Kidney (tissue), 14 donors: ENCODE measurements around the gene CAVIN2. TPM values are rescaled to one million over a fixed set of nuclear protein-coding genes. Genes with fewer than 3 reads are reported as not detected.

Source experiments
- DNase-seq, 5 donors: peaks; one replicate each; pipeline ENCODE4 v3.0.0-alpha.2; 2013 to 2020
- FAIRE-seq: peaks from 2 replicates; lab custom pipeline; 2012; peaks lifted over from hg19 to GRCh38; lab: Jason Lieb, UNC
- H3K27ac ChIP-seq, 2 donors: one replicate each; pipeline ENCODE4 v1.7.0; 2013; ENCODE audit warnings: low read depth in 2 of 2, low read length in 2 of 2, inconsistent platforms in 1 of 2
- H3K27me3 ChIP-seq: one replicate; pipeline ENCODE4 v1.7.1; 2013; ENCODE audit warnings: low read length, inconsistent platforms; ENCODE audit not compliant: control insufficient read depth, insufficient read depth
- H3K36me3 ChIP-seq, 3 donors: one replicate each; pipeline versions ENCODE4 v1.7.0 to v1.7.1; 2013; ENCODE audit warnings: low read length in 3 of 3, control low read depth in 1 of 3, inconsistent platforms in 1 of 3; ENCODE audit not compliant: insufficient read depth in 3 of 3, control insufficient read depth in 2 of 3
- H3K4me1 ChIP-seq, 3 donors: one replicate each; pipeline versions ENCODE4 v1.7.0 to v1.7.1; 2013; ENCODE audit warnings: low read length in 3 of 3, inconsistent platforms in 1 of 3, low read depth in 1 of 3; ENCODE audit not compliant: control insufficient read depth in 2 of 3, insufficient read depth in 2 of 3
- H3K4me3 ChIP-seq, 3 donors: one replicate each; pipeline versions ENCODE4 v1.7.0 to v1.8.1; 2013; ENCODE audit warnings: low read length in 3 of 3, control low read depth in 1 of 3, inconsistent platforms in 1 of 3
- H3K9ac ChIP-seq, 3 donors: one replicate each; pipeline versions ENCODE4 v1.7.0 to v1.7.1; 2013; ENCODE audit warnings: low read length in 3 of 3, control low read depth in 1 of 3, inconsistent platforms in 1 of 3
- H3K9me3 ChIP-seq, 3 donors: one replicate each; pipeline versions ENCODE4 v1.7.0 to v1.7.1; 2013; ENCODE audit warnings: low read length in 3 of 3, control low read depth in 1 of 3, inconsistent platforms in 1 of 3; ENCODE audit not compliant: control insufficient read depth in 2 of 3, insufficient read depth in 1 of 3
- CTCF ChIP-seq: IDR thresholded peaks from 3 replicates; pipeline ENCODE4 v1.5.1; 2012; ENCODE audit warnings: mild to moderate bottlenecking, moderate library complexity, borderline replicate concordance; ENCODE audit not compliant: insufficient read depth; ENCODE audit errors: extremely low read depth
- intact Hi-C: fragments of 100-400 bp; cut with DNase I; formaldehyde crosslinking; loops from one replicate; pipeline ENCODE4 v1.11.1; 2022
- polyA plus RNA-seq: library from polyadenylated mRNA; stranded (reverse); fragments of 350-450 nt; fragmentation: Illumina TruSeq; extraction: RNeasy Lipid Tissue Mini Kit (QIAGEN cat#74804); gene quantifications from one replicate; pipeline ENCODE4 v1.2.3, GENCODE V29; 2014; ENCODE audit warnings: low read depth, low replicate concordance; ENCODE audit not compliant: insufficient read depth
- total RNA-seq: library from RNA; stranded (reverse); fragmentation: NEBNext Ultra II Directional; extraction: Animal tissue kit (Norgen Biotek cat#: 25700); gene quantifications from one replicate; pipeline ENCODE4 v1.2.1, GENCODE V29; 2021
- donor health status: control.
- donor health status: control.
- donor health status: control.
- donor health status: control.
- donor health status: control.
- donor health status: DM: yes; HTN: yes; CAD: no.
- donor health status: Normal renal cell carcinoma (clear cell type).

Gene CAVIN2
- total and polyA plus RNA-seq, 2 donors from 2014 or later: 17.9 to 55.0 TPM

DNA sequence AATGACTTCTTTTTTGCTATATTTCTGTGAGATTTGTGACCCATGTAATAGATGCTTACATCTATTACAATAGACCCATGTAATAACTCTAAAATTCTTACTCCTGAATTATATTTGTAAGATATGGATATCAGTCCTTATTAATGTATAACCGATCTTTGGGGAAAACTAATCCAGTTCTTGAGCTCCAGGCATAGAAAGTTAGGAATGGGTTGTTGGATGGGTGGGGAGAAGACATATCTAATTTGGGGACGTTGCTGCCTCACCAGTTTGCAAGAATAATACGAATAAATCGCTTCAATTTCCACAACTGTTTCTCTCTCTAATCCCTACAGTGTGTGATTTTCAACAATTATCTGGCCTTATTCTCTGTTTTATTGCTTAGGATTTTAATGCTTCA is 13.5 kb downstream of the CAVIN2 start:
- Histone ChIP-seq H3K27ac (no peak overlapping the region), H3K27me3 (no peaks in the 10 kb centered on the region), H3K36me3 (no peaks in the 10 kb centered on the region), H3K9me3 (no peaks in the 10 kb centered on the region), H3K4me3 (no peak overlapping the region), H3K9ac (no peak overlapping the region), H3K4me1 (no peaks in the 10 kb centered on the region)
- no peak for FAIRE-seq
- intact Hi-C loops: no loop called here
- TF ChIP-seq CTCF: no peak
- no peak for DNase-seq

GRCh38 chr2:191832668-191833067 is 14.2 kb downstream of the CAVIN2 start:
- FAIRE-seq: no peak
- Histone ChIP-seq H3K27me3 (no peaks in the 10 kb centered on the region), H3K4me1 (no peaks in the 10 kb centered on the region), H3K9ac (no peak overlapping the region), H3K9me3 (no peaks in the 10 kb centered on the region), H3K27ac (no peak overlapping the region), H3K36me3 (no peaks in the 10 kb centered on the region), H3K4me3 (no peak overlapping the region)
- no peak for TF ChIP-seq CTCF
- DNase-seq: no peak
- intact Hi-C loops: no loop called here

GRCh38 chr2:191831410-191831994 is 15.4 kb downstream of the CAVIN2 start:
- DNase-seq (peak in 1 of 5 donors; percentile 29), FAIRE-seq (no peak)
- no peak for TF ChIP-seq CTCF
- no peak overlapping the region for H3K4me3 ChIP-seq
- no peak overlapping the region for H3K27ac ChIP-seq
- no peaks in the 10 kb centered on the region for H3K27me3 ChIP-seq
- H3K4me1 ChIP-seq: no peaks in the 10 kb centered on the region
- H3K36me3 ChIP-seq: no peaks in the 10 kb centered on the region
- intact Hi-C loops: no loop called here
- H3K9me3 ChIP-seq: no peaks in the 10 kb centered on the region
- H3K9ac ChIP-seq: no peak overlapping the region

DNA sequence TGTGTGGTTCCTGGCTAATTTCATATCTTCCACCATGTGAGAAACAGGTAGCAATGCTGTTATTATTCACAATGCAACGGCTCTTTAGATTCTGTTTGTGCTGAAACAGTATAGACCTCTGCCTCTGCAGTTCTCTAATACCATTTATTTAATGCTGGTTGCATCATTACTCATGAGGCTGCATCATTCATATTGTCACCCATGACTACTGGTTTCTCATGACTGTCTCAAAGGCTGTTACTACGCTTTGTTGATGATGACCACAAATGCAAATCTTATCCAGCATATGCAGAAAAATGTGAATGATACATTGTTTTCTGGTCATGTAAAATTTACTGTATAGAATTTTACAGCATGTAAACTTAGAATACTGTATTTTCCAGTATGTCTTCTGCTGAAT is 22.5 kb downstream of the CAVIN2 start:
- Histone ChIP-seq H3K4me3 (no peak overlapping the region), H3K9ac (no peak overlapping the region), H3K4me1 (no peaks in the 10 kb centered on the region), H3K9me3 (no peaks in the 10 kb centered on the region), H3K36me3 (no peaks in the 10 kb centered on the region), H3K27me3 (no peaks in the 10 kb centered on the region), H3K27ac (no peak overlapping the region)
- FAIRE-seq: no peak
- DNase-seq: no peak
- intact Hi-C loops: no loop called here
- no peak for TF ChIP-seq CTCF
